ENCODE measurements around the gene RC3H2. TPM values are rescaled to one million over a fixed set of nuclear protein-coding genes. Genes with fewer than 3 reads are reported as not detected.
A peak's percentile ranks its signal among the peaks of the same experiment; 100 is the strongest.
"Not testable (repeated sequence)": the region's sequence is repeated elsewhere in the genome, so short reads cannot be mapped to it uniquely, and the experiment has no call there.

The RC3H2 gene
- total RNA-seq, 1 experiment from 2014 or later = 62.0 TPM

DNA sequence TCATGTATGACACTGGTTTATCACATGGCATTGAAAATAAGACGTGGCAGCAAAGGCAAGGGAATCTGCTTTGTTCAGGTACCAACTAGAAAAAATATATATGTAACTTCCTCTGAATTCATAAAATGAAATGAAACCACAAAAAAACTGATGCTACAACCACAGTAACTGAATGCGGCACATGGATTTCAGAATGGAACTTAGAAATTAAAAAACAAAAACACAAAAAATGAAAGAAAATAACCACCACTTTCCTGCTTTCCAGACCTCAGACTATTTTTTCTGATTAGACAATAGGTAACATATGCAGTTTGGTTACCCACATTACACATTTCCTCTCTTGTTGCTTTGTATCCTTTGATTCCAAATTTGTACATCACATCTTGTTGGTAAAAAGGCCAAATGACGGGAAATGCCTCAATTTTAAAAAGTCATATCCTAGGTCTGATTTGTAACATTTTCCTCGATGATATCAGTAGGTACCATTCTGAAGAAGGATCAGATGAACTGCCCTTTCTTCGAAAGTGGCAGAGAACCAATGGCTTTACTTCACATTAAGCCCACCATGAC is 58.7 kb downstream of the RC3H2 start:
- no peak for DNase-seq (ENCODE audit: low spot score)

DNA sequence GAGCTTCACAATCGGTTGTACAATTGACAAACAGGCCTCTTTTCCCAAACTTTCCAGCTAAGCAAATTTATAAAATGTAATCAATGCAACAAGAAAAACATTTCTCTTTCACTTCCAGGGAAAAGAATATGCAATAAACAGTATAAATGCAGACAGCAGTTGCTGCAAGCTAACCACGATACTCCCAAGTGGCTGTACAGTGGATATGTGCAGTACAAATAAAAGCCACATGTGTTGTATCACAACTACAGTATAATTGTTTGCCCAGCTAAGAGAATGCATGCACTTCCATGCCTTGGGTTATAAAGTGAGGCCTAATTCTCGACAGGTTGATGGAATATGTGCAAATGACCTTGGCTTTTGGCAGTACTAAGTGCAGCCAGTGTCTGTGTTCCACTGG is 60.0 kb downstream of the RC3H2 start:
- DNase-seq (ENCODE audit: low spot score) = no peak

DNA sequence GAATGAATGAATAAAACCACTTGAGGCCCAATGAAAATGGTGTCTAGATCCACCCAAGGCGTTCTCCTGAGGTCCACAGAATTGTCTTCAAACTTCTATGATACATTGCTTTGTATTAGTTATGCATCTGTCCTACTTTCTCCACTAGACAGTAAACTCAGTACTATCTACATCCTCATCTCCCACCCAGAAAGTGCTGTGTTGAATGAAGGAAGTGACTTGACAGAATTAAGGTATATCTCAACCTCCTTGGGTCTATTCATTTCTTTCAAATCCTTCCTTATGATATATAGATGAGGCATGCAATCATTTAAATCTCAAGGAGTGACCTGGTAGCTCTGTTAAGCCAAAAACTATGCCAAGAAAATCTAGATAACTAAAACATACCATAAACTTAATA is 61.0 kb downstream of the RC3H2 start:
- no peak for DNase-seq (ENCODE audit: low spot score)

DNA sequence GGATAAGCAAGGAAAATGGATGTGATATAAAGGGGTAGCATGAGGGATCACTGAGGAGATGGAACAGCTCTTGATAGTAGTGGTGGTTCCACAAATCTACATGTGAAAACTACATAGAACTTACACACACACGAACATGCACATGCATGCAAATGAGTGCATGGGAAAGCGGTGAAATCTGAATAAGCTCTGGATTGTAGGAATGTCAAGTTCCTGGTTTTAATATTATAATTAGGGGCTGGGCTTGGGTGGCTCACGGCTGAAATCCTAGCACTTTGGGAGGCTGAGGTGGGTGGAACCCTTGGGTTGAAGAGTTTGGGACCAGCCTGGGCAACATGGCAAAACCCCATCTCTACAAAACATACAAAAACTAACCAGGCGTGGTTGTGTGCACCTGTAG is 63.7 kb downstream of the RC3H2 start:
- DNase-seq (ENCODE audit: low spot score) = no peak

DNA sequence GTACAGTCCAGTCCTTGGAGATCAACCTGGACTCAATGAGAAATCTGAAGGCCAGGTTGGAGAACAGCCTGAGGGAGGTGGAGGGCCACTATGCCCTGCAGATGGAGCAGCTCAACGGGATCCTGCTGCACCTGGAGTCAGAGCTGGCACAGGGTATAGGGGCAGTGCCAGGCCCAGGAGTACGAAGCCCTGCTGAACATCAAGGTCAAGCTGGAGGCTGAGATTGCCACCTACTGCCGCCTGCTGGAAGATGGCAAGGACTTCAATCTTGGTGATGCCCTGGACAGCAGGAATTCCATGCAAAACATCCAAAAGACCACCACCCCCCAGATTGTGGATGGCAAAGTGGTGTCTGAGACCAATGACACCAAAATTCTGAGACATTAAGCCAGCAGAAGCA is 66.7 kb downstream of the RC3H2 start:
- not testable (repeated sequence) for DNase-seq (ENCODE audit: low spot score)

DNA sequence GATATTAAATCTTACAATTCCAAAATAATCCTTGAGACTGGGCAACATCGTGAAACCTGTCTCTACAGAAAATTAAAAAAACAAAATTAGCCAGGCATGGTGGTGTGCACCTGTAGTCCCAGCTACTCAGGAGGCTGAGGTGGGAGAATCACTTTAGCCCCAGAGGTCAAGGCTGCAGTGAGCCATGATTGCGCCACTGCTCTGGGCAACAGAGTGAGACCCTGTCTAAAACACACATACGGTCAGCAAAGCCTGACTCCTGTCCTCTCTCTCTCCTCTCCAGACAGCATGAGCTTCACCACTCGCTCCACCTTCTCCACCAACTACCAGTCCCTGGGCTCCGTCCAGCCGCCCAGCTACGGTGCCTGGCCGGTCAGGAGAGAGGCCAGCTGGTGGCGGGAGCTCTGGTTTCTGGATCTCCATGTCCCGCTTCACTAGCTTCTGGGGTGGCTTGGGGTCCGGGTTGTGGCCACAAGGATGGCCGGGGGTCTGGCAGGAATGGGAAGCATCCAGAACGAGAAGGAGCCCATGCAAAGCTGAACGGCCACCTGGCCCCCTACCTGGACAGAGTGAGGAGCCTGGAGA is 67.8 kb downstream of the RC3H2 start:
- DNase-seq (ENCODE audit: low spot score) = no peak

DNA sequence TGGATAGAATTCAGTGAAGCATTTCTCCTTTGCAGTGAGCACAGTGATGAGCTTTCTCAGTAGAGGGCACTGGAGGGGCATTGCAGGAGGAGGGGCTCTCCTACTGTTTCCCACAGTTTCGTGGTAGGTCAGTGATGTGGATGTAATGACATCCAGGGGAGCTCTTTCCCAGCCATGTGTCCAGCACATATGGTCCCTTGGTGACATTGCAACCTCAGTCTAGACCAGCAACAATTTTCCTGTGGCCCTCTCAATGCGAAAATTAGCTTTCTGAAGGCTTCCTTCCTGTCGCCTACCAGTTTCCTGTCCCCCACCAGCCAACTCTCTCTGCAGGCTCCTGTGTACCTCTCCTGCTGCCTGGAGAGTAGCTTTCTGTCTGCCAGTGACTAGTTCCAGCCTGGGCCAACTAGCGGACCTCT is 69.8 kb downstream of the RC3H2 start:
- DNase-seq (ENCODE audit: low spot score) = no peak

DNA sequence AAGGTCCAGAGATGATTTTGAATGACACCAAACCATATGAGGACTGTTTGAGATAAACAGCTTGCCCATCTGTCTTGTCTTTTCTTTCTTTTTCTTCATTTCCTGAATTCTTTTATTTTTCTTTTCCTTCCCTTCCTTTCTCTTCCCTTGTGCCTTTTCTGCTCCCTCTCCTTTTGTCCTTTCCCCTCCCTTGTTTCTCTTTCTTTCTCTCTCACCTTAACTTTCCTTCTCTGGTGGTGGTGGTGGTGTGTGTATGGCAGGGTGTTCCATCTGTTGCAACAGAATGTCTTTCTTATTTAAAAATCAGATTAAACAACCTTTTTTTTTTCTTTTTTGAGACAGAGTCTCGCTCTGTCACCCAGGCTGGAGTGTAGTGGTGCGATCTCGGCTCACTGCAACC is 73.0 kb downstream of the RC3H2 start:
- no peak for DNase-seq (ENCODE audit: low spot score)

DNA sequence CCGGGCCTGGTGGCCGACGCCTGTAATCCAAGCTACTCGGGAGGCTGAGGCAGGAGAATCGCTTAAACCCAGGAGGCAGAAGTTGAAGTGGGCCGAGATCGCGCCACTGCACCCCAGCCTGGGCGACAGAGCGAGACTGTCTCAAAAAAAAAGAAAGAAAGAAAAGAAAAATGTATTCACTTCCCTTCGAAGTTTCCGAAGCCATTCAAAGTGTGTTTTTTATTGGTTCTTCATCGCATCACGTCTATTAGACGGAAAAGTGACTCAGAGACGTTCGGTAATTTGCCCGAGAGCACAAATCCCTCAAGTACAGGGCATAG is 76.2 kb downstream of the RC3H2 start:
- not testable (repeated sequence) for DNase-seq (ENCODE audit: low spot score)

DNA sequence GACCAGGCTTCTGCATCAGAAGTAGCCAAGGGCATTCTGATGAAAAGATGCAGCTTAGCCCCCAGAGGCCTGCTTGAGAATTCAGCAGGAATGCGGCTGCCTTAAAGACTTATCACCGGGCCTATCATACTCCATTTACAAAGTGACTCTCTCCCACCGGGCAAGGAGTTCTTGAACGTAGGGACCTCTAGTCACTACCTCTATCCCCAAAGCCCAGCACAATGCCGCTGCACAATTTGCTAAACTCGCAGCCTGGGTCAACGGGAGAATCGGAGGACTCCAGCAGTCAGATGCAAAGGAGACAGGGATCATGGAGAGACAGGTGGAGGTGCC is 77.4 kb downstream of the RC3H2 start:
- DNase-seq (ENCODE audit: low spot score) = peak; percentile 34

DNA sequence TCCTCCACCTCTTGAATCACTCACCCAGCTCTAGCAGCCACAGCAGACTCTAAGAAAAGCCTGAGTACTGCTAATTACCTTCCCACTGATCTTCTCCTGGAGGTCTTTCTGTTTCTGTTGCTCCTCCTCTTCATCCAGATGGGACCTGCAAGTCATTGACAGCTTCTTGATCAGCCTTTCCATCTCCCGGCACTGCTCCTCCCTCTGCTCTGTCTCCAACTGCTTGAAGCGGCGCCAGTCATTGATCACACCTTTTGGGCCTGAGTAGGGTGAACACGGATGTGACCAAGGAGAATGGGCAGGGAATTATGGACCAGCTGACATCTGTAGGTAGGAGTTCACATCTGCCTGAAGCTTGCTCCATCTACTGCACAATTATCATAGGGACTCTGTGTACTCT is 82.2 kb downstream of the RC3H2 start:
- no peak for DNase-seq (ENCODE audit: low spot score)

DNA sequence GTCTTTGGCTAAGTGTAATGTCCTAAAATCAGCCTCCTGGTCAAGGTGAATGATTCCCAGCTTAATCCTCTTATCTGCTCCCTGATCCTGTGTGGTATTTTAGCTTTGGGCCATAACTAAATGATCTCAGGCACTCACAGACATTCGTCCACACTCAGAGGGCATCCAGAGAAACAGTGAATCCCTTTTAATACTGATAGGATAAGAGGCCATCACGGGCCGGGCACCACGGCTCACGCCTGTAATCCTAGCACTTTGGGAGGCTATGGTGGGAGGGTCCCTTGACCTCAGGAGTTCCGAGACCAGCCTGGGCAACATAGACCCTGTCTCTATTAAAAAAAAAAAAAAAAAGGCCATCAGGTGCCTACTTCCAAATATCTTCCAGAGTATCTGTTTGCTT is 83.1 kb downstream of the RC3H2 start:
- no peak for DNase-seq (ENCODE audit: low spot score)

DNA sequence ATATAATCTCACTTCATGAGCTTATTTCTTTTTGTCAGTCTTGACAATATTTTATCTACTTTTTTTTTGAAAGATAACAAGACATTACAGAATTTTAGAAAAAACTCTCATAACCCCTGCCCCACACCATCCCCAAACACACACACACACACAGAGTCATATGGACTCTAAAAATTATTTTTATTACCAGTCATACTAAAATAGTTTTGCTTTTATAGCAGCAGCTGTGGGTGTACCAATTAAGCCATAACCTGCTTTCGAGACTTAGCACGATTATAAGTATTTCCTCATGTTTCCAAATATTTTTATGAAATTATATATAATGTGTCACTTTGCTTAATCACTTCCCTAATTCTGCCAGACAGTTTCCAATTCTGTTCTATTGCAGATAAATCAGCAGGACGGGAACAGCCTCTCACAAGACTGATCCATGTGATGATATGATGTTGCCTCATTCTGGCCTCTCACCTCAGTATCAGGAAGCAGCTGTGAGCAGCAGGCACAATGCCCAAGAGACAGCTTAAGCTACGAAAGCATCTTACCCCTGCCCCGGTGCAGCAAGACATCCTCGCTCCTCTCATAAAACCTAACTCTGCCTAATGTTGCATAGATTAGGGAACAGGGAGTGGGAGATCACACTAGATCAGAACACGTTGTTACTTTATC is 83.7 kb downstream of the RC3H2 start:
- no peak for DNase-seq (ENCODE audit: low spot score)

DNA sequence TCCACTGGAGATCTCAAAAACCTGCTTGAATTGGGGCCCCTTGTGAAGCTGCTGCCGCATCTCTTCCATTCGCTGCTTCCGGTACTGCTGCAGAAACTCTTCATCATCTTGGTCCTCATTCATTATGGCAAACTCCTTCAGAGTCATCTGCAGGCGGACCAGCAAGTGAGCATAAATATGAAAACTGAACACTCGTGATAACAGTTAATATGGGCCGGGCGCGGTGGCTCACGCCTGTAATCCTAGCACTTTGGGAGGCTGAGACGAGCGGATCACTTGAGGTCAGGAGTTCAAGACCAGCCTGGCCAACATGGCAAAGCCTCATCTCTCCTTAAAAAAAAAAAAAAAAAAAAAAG is 84.7 kb downstream of the RC3H2 start:
- no peak for DNase-seq (ENCODE audit: low spot score)

DNA sequence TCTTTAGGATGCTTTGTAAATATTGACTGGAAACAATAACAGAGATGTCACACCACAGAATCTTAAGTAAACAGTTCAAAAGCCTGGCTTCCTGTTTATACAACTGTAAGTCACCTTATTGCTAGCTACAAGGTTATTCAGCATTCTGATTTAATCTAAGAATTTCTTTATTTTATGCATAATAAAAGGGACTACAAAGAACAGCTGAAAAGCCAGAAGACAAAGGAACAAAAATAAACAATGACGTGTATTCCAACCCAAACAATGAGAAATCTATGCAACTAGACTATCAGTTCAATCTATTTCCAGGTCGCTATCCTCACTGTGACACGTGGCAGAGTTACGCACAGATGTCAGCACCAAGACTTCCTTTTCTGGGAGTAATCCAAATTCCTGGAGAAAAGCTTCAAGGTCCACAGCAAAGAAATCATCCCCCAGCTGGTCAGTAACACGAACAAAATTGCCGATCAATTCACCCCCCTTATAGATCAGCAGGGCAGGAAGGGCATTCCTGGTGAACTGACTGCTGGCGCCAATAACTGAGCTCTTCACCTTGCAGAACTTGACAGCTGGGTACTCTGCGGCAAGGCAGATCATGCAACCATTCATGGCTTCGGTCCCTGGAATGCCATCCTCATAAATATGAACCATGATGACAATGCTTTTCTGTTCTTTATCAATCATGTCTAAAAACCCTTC is 85.2 kb downstream of the RC3H2 start:
- no peak for DNase-seq (ENCODE audit: low spot score)

DNA sequence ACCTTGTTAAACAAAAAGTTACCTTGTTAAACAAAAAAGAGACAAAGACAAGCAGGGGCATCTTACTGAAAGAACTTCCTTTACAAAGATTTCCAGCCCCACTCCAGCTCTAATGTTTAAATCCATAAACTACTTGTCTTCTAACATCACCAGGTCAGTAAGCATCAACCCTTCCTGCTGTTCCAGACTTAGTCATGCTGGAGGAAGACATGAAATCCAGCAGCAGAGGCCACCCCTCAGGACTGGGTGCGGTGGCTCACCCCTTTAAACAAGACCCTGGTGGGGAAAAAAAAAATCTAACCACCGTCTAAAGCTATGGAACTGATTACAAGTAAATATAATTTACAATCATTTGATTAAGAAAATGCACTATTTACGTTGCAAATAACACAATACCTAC is 85.8 kb downstream of the RC3H2 start:
- DNase-seq (ENCODE audit: low spot score) = no peak

DNA sequence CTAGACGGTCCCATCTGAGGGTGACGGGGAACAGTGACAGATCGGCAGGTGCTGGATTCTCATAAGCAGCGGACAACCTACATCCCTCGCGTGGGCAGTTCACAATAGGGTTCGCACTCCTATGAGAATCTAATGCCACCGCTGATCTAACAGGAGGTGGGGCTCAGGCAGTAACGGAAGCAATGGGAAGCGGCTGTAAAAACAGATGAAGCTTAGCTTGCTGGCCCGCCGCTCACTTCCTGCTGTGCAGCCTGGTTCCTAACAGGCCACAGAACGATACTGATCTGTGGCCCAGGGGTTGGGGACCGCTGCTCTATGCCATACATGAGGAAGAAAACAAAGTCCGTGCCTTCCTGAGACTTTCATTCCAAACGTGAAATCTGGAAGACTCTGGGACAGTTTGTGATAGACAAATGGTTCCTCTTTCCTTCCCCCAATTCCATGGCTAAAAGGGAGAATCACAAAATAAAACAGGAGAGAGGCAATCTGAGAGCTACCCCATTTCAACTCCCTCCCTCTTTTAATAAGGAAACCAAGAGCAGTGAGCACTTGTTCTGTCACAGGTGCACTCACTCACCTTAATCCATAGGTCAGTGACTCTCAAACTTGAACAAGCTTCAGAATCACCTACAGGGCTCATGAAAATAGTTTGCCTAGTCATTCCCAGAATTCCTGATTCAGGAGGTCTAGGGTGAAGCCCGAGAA is 88.8 kb downstream of the RC3H2 start:
- no peak for DNase-seq (ENCODE audit: low spot score)

DNA sequence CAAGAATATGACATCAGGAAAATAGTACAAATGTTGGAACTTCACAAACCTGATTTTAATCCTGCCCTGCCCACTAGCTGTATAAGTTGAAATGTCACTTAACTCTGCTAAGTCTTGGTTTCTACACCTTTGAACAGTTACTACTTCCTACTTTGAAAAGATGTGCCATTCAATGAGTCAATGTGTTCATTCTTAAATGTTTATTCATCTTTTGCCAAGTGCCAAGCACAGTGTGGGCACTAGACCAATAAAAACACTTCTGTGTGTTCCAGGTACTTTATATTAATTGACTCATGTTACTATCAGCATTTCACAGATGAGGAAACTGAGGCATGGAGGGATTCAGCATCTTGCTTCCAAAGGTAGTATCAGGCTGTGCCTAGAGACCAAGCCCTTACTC is 89.6 kb downstream of the RC3H2 start:
- no peak for DNase-seq (ENCODE audit: low spot score)

DNA sequence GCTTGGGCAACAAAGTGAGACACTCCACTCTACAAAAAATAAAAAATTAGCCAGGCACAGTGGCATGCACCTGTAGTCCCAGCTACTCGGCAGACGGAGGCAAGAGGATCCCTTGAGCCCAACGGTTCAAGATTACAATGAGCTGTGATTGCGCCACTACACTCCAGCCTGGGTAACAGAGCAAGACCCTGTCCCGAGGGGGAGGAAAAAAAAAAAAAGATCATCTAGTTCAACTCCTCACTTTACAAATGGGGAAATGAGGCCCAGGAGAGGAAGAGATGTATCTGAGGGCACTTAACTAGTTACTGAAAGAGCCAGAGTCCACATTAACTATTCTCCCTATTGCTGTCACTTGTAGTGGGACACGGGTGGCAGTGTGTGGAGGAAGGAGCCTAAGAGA is 90.6 kb downstream of the RC3H2 start:
- no peak for DNase-seq (ENCODE audit: low spot score)

DNA sequence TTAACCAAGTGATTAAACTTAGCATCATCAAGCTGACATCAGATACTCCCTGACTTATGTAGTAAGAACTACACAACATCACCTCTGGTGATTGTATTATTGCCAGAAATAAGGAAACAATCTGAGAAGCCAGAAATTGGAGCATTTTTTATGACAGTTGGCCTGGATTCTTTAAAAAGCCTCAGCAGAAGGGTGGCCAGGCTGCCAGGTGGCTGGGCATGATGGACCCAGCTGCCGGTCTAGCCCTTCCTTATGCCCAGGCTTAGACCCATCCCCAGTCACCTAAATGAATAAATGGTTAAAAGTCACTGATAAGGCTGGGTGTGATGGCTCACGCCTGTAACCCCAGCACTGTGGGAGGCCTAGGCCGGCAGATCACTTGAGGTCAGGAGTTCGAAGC is 92.4 kb downstream of the RC3H2 start:
- DNase-seq (ENCODE audit: low spot score) = no peak

DNA sequence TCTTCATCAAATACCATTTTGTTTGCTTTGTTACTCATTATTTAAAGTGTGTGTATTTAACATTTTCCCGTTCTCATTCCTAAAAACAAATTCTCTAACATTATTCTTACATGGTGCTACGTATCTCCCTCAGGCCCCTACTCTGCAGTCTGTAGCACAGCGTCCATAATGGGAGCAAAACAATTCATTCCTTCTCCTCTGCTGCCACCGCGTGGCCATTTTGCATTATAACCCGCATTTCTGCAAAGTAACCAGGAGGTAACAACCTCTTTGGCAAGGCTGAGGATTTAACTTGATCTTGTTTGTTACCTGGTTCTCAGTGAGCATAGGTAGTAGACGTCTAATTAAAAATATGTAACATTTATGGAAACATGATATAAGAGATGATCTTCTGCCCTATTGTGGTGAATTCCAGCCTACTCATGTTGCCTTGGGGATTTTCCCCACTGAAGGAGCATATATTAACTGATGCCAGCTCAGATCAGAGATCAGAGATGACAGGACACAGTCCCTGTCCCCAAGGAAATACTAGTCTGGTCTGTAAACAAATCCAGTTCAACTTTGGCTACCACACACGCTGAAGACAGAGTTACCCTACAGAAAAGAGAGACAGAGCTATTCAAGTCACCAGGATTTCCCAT is 94.7 kb downstream of the RC3H2 start:
- peak; percentile 90 for DNase-seq (ENCODE audit: low spot score)

DNA sequence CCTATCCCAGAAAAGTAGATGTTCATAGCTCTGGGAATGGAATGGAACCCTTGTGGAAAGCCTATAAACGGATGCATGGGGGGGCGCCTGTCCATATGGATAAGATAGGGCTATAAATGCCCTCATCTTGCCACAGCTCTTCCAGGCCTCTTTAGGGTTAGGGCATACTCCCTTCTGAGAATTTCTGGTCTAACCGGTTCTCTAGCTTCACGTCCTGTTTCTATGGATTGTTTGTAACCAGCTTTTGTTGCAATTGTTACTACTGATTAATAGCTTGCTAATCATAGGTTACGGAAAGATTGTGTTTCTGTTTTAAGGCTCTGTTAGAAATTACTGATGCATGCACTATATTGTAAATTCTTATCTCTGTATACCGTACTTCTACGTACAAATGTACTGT is 95.9 kb downstream of the RC3H2 start:
- DNase-seq (ENCODE audit: low spot score) = not testable (repeated sequence)
